Fibroblast of peridontal ligament (primary cell): ENCODE data around the gene DCP1A.
A peak's percentile ranks its signal among the peaks of the same experiment; 100 is the strongest.
"Not testable (repeated sequence)": the region's sequence is repeated elsewhere in the genome, so short reads cannot be mapped to it uniquely, and the experiment has no call there.

ENCODE experiments used
- DNase-seq: peaks from one replicate; pipeline ENCODE4 v3.0.0-alpha.2; 2010; ENCODE audit errors: extremely low read depth

The DCP1A gene

GRCh38 chr3:53347261-53348064 is at the start of gene DCP1A:
Gene DCP1A (minus strand): TSS chr3:53347543. CDS start chr3:53347517, 26 bp downstream.
- peak; percentile 96 for DNase-seq

GRCh38 chr3:53384465-53385423 is 37.4 kb upstream of the DCP1A start:
- no peak for DNase-seq

- DNase-seq: no peak
Observed at GRCh38 chr3:53382106-53382505, 34.8 kb upstream of the DCP1A start.

- DNase-seq: no peak
Observed at GRCh38 chr3:53380306-53380705, 33.0 kb upstream of the DCP1A start.

- no peak for DNase-seq
Observed at GRCh38 chr3:53379898-53380297, 32.6 kb upstream of the DCP1A start.

GRCh38 chr3:53377794-53378193 is 30.5 kb upstream of the DCP1A start:
- no peak for DNase-seq

GRCh38 chr3:53376679-53377078 is 29.3 kb upstream of the DCP1A start:
- no peak for DNase-seq

- DNase-seq: peak; percentile 22
Observed at GRCh38 chr3:53375019-53375418, 27.7 kb upstream of the DCP1A start.

GRCh38 chr3:53370719-53371118 is 23.4 kb upstream of the DCP1A start:
- DNase-seq: not testable (repeated sequence)

- no peak for DNase-seq
Observed at GRCh38 chr3:53361852-53362251, 14.5 kb upstream of the DCP1A start.

GRCh38 chr3:53357458-53357857 is 10.1 kb upstream of the DCP1A start:
- peak; percentile 51 for DNase-seq

GRCh38 chr3:53354945-53355498 is 7.7 kb upstream of the DCP1A start:
- no peak for DNase-seq

- no peak for DNase-seq
Observed at GRCh38 chr3:53353202-53353601, 5.9 kb upstream of the DCP1A start.

- peak; percentile 43 for DNase-seq
Observed at GRCh38 chr3:53350652-53351051, 3.3 kb upstream of the DCP1A start.

GRCh38 chr3:53348118-53348517 is 775 bp upstream of the DCP1A start:
- DNase-seq: not testable (repeated sequence)

- no peak for DNase-seq
Observed at GRCh38 chr3:53346922-53347260, 452 bp downstream of the DCP1A start.

GRCh38 chr3:53346514-53346913 is 829 bp downstream of the DCP1A start:
- DNase-seq: peak; percentile 33

GRCh38 chr3:53342353-53342752 is 5.0 kb downstream of the DCP1A start:
- no peak for DNase-seq

- no peak for DNase-seq
Observed at GRCh38 chr3:53337167-53337940, 10.0 kb downstream of the DCP1A start.

- DNase-seq: no peak
Observed at GRCh38 chr3:53334742-53335141, 12.6 kb downstream of the DCP1A start.

GRCh38 chr3:53331871-53332270 is 15.5 kb downstream of the DCP1A start:
- DNase-seq: no peak

GRCh38 chr3:53329897-53330296 is 17.4 kb downstream of the DCP1A start:
- no peak for DNase-seq
